ENCODE data around the gene ABLIM3.

DNA sequence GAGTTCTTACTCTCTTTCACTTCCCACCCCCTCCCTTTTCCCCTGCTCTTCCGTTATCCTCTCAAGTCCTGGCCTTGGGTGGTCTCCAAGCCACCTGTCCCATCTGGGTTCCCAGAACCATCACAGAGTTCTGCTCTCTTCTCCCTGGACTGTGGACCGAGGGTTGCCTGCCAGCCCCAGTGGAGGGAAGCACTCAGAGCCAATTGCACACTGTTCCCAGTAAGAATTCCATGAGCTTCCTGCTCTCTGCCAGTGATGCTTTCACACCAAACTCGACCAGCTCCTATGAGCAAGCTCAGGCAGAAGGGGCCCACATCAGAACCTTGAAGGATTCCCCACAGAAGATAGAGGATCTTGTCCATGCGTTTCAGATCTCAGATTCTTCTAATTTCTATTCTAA lies 110.3 kb downstream of the ABLIM3 start:
- TF ChIP-seq, protein P1, sequence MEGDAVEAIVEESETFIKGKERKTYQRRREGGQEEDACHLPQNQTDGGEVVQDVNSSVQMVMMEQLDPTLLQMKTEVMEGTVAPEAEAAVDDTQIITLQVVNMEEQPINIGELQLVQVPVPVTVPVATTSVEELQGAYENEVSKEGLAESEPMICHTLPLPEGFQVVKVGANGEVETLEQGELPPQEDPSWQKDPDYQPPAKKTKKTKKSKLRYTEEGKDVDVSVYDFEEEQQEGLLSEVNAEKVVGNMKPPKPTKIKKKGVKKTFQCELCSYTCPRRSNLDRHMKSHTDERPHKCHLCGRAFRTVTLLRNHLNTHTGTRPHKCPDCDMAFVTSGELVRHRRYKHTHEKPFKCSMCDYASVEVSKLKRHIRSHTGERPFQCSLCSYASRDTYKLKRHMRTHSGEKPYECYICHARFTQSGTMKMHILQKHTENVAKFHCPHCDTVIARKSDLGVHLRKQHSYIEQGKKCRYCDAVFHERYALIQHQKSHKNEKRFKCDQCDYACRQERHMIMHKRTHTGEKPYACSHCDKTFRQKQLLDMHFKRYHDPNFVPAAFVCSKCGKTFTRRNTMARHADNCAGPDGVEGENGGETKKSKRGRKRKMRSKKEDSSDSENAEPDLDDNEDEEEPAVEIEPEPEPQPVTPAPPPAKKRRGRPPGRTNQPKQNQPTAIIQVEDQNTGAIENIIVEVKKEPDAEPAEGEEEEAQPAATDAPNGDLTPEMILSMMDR (conservative IDR thresholded peaks at IDR 0.05): no peak
- TF ChIP-seq EZH2 (IDR thresholded peaks at IDR 0.05; ENCODE audit: low read depth): no peak
